ENCODE results near the gene ABHD5.

The ABHD5 gene

DNA sequence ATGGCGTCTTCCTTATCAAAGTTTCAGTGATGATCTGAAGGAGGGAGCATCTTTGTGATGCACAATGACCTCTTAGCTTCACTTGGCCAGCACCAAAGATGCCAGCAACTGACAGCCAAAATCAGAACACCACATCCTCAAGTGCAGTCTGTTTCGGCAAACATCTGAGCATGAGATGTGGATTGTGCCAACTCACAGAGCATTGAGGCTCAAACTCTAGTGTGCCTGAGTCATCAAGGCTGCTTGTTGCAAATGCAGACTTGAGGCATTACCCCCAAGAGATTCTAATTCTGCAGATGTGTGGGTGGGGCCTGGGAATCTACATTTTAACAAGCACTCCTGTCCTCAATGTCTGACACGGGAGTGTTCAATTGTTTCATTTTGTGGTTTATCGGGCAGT is 35.8 kb downstream of the ABHD5 start:
- DNase-seq: no peak

DNA sequence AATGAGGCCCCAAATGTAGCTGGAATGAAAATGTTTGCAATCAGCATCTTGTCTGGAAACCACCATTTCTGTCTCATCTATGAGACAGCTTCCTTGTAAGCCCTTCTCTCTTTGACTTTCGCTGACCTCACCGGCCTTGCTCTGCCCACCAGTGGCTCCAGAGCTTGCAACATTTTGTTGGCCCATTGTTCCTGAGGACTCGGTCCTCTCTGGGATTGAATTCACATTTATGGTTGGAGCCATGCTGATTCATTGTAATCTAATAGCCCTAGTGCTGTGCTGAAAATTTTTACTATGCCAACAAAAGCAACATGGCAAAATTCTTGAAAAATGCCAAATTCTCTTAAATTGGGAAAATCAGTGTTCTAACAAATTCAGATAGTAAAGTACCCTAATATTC is 37.2 kb downstream of the ABHD5 start:
- no peak for DNase-seq

DNA sequence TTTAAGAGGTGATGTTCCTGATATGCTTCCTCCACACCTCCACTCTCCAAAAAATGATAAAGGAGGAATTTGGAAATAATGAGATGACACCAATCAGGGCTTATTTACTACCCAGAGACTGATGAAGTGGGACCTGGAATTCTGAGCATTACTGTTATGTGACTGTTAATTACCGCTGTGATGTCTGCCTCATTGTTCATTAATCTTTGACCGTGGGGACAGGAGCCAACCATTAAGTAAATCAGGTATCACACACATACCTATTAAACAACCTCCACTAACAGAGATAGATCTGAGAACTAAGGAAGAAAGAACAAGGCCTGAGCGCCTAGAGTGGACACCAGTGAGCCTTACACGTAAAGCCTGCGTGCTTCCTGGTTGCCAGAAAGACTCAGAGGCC is 37.7 kb downstream of the ABHD5 start:
- DNase-seq: no peak

DNA sequence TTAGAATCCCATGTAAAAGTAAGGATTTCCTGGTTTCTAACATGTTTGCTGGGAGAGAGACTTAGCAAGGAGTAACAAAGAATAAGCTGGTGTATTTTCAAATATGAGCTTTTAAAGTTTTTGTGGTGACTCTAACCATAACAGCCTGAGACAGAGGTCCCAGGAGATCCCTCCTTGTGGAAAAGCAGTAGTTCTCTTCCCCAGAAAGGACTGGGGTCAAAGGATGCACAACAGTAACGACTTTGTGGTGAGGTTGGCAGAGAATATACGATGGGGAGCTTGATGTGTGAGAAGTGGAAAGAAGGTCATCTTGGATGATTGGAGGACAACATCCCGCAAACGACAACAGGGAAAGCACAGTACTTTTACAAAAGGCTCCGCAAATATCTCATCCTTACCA is 38.2 kb downstream of the ABHD5 start:
- DNase-seq: no peak

- DNase-seq: no peak
Measured at GRCh38 chr3:43729707-43730414, 39.1 kb downstream of the ABHD5 start.

GRCh38 chr3:43732747-43733425 is 42.1 kb downstream of the ABHD5 start:
- no peak for DNase-seq

DNA sequence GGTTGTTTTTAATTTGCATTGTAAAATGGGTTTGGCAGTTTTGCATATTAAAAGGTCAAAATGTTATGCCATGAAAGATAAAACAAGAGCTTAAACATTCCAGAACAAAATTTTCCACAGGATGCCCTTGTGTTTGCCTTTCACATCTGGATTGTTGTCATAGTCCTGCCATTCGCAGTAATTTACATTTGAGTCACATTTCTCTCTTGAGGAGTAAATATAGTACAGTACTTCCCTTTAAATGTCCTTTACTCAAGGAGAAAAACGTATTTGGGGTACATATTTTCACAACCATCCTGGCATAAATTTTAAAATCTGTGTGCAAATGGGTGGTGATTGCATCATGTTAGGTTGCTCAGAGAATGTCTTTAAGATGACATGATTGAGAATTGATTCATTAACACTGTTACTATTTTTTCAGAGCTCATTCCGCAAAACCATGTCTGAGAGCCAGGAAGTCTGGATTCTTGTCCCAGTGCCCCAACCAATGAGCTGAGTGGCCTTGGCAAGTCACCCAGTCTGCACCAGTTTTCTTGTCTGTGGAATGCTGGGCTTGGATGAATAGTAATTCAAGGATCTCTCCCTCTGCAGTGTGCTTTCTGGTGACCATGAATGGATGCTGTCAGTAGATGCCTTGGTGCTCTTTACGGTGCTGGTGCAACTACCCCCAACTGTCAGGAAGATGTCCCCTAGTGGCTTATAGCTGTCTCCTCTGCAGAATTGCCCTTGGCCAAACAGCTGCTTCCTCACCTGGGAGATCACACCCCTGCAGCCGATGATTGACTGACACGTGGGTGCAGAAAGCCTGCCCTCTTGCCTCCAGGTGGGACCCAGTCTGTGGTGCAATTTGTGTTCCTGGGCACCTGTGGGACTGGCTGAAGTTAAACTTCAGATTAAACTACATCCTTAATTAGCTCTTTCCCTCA is 43.0 kb downstream of the ABHD5 start:
- DNase-seq: no peak

DNA sequence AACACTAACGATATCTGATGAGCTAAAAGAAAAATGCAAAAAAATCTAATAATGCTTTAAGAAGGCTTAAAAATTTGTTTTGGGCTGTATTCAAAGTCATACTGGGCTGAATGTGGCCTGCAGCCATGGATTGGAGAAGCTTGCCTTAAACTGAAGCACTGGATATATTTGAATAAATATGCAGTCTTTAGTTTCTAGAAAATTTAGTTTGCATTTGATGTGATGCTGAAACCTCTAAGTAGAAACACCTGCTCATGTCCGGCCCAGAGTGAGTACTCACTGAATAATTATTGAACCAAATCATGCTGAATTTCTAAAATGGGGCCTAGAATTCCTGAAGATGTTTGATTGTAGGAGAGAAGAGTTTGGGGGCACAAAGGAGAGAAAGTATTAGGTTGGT is 43.9 kb downstream of the ABHD5 start:
- DNase-seq: no peak

DNA sequence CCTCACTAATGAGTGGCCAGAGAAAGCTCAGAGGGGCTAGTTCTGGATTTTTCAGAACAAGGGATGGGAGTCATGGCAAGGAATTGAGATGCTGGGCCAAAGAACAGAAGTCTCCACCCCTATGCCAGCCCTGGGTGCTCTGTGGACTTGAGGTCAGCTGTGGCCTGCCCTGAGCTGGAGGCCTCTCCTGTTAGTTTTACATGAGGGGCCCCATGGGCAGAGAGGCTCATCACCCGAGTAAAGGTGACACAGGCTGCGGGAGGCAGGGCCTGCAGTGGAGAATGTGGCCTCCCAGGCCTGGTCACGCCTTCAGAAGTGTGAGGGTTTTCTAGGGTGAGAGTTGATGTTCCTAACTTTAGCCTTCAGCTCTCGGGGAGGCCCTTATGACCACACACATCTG is 44.9 kb downstream of the ABHD5 start:
- DNase-seq: no peak

DNA sequence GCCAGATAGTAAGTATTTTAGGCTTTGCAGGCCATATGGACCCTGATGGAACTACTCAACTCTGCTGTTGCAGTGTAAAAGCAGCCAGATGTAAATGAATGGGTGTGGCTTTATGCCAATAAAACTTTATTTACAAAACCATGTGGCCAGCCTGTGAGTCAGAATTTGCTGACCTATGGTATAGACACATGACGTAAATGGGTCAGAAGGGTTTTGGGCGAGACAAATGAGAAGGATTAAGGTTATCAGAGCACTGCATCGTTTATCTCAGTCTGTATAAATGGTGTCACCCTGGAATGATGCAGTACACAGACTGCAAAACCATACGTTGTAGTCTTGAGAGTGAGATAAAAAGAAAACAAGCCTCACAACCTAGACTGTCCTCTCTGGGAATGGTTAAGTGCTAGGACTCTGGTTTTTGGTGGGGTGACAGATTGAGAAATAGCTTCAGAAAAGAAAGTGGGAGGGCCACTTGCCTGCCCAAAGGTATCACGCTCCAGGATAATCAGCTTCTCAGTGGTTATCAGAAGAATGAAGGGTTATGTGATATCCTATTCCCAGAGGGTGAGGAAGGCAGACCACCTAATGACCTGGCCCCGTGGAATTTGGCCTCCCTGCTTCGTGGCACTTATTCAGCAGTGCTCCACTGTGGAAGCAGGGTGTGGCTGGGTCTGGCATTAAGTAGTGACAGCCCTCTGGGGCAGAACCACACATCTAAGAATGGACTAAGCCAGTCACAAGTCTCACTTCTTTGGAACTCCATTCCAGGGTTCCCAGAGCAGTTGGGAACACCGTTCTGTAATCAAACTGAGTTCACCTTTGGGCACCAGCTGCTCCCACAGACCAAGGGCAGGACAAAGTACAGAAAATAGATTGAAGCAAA is 46.1 kb downstream of the ABHD5 start:
- DNase-seq: no peak

- DNase-seq: no peak
Measured at GRCh38 chr3:43738305-43738704, 47.6 kb downstream of the ABHD5 start.

DNA sequence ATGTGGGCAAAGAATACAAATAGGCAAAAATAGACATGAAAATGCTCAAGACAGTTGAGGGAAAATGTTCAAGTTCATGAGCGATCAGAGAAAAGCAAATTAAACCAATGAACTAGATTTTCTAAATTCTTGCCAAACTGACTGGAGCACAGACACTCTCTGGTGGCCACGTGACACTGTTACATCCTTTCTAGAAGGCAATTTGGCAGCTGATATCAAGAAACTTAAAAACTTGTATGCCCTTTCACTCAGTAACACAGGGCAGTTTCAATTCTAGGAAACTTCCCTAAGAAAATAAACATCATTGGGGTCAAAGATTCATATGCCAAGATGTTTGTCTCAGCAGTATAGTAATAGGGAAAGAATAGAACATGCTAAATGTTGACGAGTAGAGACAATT is 52.2 kb downstream of the ABHD5 start:
- no peak for DNase-seq

- no peak for DNase-seq
Measured at GRCh38 chr3:43747641-43748040, 56.9 kb downstream of the ABHD5 start.

- DNase-seq: no peak
Measured at GRCh38 chr3:43748179-43748578, 57.4 kb downstream of the ABHD5 start.

GRCh38 chr3:43748645-43749044 is 57.9 kb downstream of the ABHD5 start:
- DNase-seq: no peak

- no peak for DNase-seq
Measured at GRCh38 chr3:43752905-43753304, 62.2 kb downstream of the ABHD5 start.

DNA sequence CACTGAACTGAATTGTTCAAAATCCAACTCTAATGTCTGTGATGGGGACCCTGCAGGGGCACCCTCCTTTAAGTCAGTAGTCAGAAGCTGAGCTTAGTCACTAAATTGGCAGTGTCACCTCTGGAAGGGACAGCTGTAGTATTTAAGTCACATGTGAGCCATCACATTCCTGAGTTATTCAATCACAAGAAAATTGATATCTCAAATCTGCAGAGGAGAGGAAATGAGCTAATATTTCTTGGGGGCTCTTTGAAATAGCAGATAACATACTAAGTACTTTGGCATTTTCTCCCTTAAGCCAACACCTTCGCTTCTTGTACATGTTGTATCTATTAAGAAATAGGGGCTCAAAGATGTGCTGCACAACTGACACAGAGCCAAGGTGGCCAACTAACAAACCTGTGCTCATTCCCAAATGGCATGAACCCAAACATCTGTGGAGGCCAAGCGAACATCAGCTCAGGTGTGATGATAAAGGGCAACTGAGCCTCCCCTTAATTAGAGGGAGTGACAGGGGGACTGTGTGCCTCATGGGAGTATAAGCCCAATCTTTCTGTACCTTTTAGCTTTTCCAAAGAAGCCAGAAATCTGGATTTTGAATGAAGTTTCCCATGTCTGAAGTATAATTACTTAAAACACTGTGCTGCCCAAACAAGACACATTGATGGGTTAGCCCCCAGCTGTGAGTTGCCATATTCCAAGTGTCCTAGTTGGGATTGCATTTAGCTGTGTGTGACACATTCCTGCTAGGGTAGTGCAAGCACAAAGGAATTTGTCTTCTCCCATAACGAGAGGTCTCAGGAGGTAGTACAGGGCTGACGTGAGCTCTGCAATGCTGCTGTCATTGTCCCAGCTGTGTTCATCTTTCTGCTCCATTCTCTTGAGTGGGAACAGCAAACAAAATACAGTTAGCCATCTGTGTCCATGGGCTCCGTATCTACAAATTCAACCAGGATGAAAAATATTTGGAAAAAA is 63.3 kb downstream of the ABHD5 start:
- no peak for DNase-seq

- no peak for DNase-seq
Measured at GRCh38 chr3:43755516-43756200, 64.9 kb downstream of the ABHD5 start.

GRCh38 chr3:43757666-43758321 is 67.1 kb downstream of the ABHD5 start:
- DNase-seq: no peak

DNA sequence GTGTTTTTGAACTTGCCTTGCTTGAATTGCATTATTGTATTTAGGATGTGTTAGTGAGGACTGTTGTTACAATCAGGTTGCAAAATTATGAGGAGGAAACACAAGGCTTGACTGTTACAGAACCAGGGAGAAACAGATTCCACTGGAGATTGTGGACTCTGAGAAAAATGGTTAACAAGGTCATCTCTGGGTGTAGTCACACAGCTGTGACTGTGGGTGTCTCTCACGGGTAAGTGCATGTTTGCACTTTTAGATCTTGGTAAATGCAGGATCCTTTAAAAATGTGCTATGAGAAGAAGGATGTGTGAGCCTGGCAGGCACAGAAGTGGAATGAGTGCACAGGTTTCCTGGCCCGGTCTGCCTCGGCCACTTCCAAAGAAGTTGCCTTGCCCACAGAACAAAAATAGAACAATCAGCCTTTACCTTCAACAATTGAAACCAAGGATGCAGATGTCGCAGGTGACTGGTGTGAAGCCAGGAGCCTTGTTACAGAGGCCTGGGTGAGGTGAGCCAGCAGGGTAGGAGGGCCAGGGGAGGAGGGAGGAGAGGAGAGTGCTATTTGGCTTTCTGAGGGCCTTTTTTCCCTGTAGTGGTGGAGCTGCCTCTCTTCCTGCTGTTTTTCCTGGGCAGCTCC is 68.0 kb downstream of the ABHD5 start:
- DNase-seq: no peak
